H1 (cell line): ENCODE data around the gene DCDC2B. TPM values are rescaled to one million over a fixed set of nuclear protein-coding genes. Genes with fewer than 3 reads are reported as not detected.
A peak's percentile ranks its signal among the peaks of the same experiment; 100 is the strongest.

ENCODE experiments used
- CTCF ChIA-PET: fragments of 300-600 bp; sonication (Branson Sonifier 250); formaldehyde crosslinking; loops from one replicate; lab custom pipeline; 2021; ENCODE audit not compliant: partially characterized antibody; lab: Charles Lee
- POLR2A ChIA-PET: fragments of 300-600 bp; sonication (Branson Sonifier 250); formaldehyde crosslinking; loops from one replicate; lab custom pipeline; 2021; ENCODE audit warnings: inconsistent platforms; ENCODE audit not compliant: partially characterized antibody; lab: Charles Lee
- DNase-seq, 2 experiments: peaks; one replicate each; pipeline versions ENCODE4 v3.0.0 to v3.0.0-alpha.2; 2010 to 2022; ENCODE audit warnings: low spot score in 2 of 2, low read depth in 1 of 2, mixed read lengths in 1 of 2
- FAIRE-seq: peaks from 2 replicates; lab custom pipeline; 2011; peaks lifted over from hg19 to GRCh38; lab: Jason Lieb, UNC
- H2AFZ ChIP-seq: 2 replicates; pipeline ENCODE4 v1.8.1; 2012; ENCODE audit warnings: low read length, inconsistent platforms
- H2AK5ac ChIP-seq: 2 replicates; pipeline ENCODE4 v1.6.1; 2013; ENCODE audit warnings: low read depth, low read length
- H2BK120ac ChIP-seq: replicated peaks from 2 replicates; pipeline ENCODE3; 2013; ENCODE audit warnings: low read depth, low read length, inconsistent platforms
- H2BK12ac ChIP-seq: 2 replicates; pipeline ENCODE4 v1.6.1; 2013; ENCODE audit warnings: low read depth, low read length
- H2BK15ac ChIP-seq: 2 replicates; pipeline ENCODE4 v1.6.1; 2013; ENCODE audit warnings: low read length
- H2BK20ac ChIP-seq: 2 replicates; pipeline ENCODE4 v1.6.1; 2013; ENCODE audit warnings: low read length
- H2BK5ac ChIP-seq: 2 replicates; pipeline ENCODE4 v1.6.1; 2013; ENCODE audit warnings: low read depth, low read length
- H3K14ac ChIP-seq: 2 replicates; pipeline ENCODE4 v1.6.1; 2013; ENCODE audit warnings: inconsistent platforms; ENCODE audit not compliant: insufficient read length
- H3K18ac ChIP-seq: 2 replicates; pipeline ENCODE4 v1.6.1; 2013; ENCODE audit warnings: low read length; ENCODE audit errors: extremely low read depth
- H3K23ac ChIP-seq: 2 replicates; pipeline ENCODE4 v1.6.1; 2013; ENCODE audit warnings: inconsistent platforms; ENCODE audit not compliant: insufficient read length
- H3K23me2 ChIP-seq: 2 replicates; pipeline ENCODE4 v1.6.1; 2013; ENCODE audit warnings: low read depth, low read length
- H3K27ac ChIP-seq: 2 replicates; pipeline ENCODE4 v1.6.1; 2011; ENCODE audit warnings: low read depth, low read length, inconsistent platforms
- H3K27me3 ChIP-seq, 4 experiments: replicated peaks in 1 of 4; 1 replicate in 1 of 4; 2 replicates in 3 of 4; pipeline versions ENCODE4 v1.6.1 to v1.8.1; 2011 to 2013; ENCODE audit warnings: low read length in 3 of 4, mild to moderate bottlenecking in 3 of 4, inconsistent platforms in 2 of 4, mixed read lengths in 2 of 4, moderate library complexity in 1 of 4; ENCODE audit not compliant: control insufficient read depth in 3 of 4, insufficient read depth in 3 of 4; ENCODE audit errors: extremely low read depth in 1 of 4
- H3K36me3 ChIP-seq, 4 experiments: 2 replicates each; pipeline versions ENCODE4 v1.6.1 to v1.8.1; 2011 to 2013; ENCODE audit warnings: mild to moderate bottlenecking in 4 of 4, low read length in 3 of 4, moderate library complexity in 2 of 4, control low read depth in 1 of 4, inconsistent platforms in 1 of 4; ENCODE audit not compliant: insufficient read depth in 4 of 4, control insufficient read depth in 2 of 4
- H3K4ac ChIP-seq: replicated peaks from 2 replicates; pipeline ENCODE3; 2013; ENCODE audit warnings: low read length, low read depth, mixed read lengths, inconsistent platforms; ENCODE audit not compliant: insufficient read length
- H3K4me1 ChIP-seq, 4 experiments: replicated peaks in 1 of 4; 1 replicate in 1 of 4; 2 replicates in 3 of 4; pipeline versions ENCODE4 v1.6.1 to v1.8.1; 2011 to 2013; ENCODE audit warnings: low read length in 3 of 4, inconsistent platforms in 2 of 4, mixed read lengths in 1 of 4; ENCODE audit not compliant: insufficient read depth in 4 of 4, control insufficient read depth in 3 of 4
- H3K4me2 ChIP-seq, 2 experiments: 2 replicates each; pipeline versions ENCODE4 v1.6.1 to v1.8.1; 2011 to 2013; ENCODE audit warnings: low read depth in 2 of 2, low read length in 2 of 2, control low read depth in 1 of 2, inconsistent platforms in 1 of 2, mild to moderate bottlenecking in 1 of 2; ENCODE audit not compliant: insufficient read depth in 1 of 2
- H3K4me3 ChIP-seq, 4 experiments: fragments of 200-600, 300-600 bp in 1 of 4; sonication (generic), shearing (Covaris generic), sonication (Bioruptor Twin) in 1 of 4; 2 replicates each; pipeline versions ENCODE4 v1.5.1 to v1.8.1; 2011 to 2016; ENCODE audit warnings: low read length in 4 of 4, low read depth in 3 of 4, control low read depth in 2 of 4, inconsistent platforms in 2 of 4, mild to moderate bottlenecking in 2 of 4, mixed read lengths in 1 of 4, moderate library complexity in 1 of 4; ENCODE audit not compliant: insufficient read depth in 2 of 4; ENCODE audit errors: extremely low read depth in 1 of 4
- H3K56ac ChIP-seq: replicated peaks from 2 replicates; pipeline ENCODE3; 2013; ENCODE audit warnings: low read depth, mild to moderate bottlenecking, mixed read lengths, low read length, inconsistent platforms; ENCODE audit not compliant: insufficient read length
- H3K79me1 ChIP-seq: 2 replicates; pipeline ENCODE4 v1.6.1; 2013; ENCODE audit warnings: low read depth, low read length, control low read depth
- H3K79me2 ChIP-seq, 2 experiments: 2 replicates each; pipeline versions ENCODE4 v1.6.1 to v1.8.1; 2012 to 2013; ENCODE audit warnings: low read length in 2 of 2, mild to moderate bottlenecking in 2 of 2, inconsistent platforms in 1 of 2; ENCODE audit not compliant: insufficient read depth in 2 of 2, control insufficient read depth in 1 of 2
- H3K9ac ChIP-seq, 4 experiments: replicated peaks in 1 of 4; 1 replicate in 1 of 4; 2 replicates in 3 of 4; pipeline versions ENCODE4 v1.6.1 to v1.8.1; 2011 to 2013; ENCODE audit warnings: low read depth in 3 of 4, low read length in 3 of 4, control low read depth in 2 of 4, mild to moderate bottlenecking in 2 of 4, moderate library complexity in 2 of 4, inconsistent platforms in 1 of 4; ENCODE audit errors: extremely low read depth in 1 of 4
- H3K9me3 ChIP-seq, 2 experiments: 2 replicates each; pipeline versions ENCODE4 v1.6.1 to v1.8.1; 2012 to 2013; ENCODE audit warnings: mild to moderate bottlenecking in 2 of 2, moderate library complexity in 2 of 2, control low read depth in 1 of 2, inconsistent platforms in 1 of 2, low read depth in 1 of 2, low read length in 1 of 2, mixed read lengths in 1 of 2; ENCODE audit not compliant: insufficient read depth in 2 of 2
- H4K20me1 ChIP-seq, 2 experiments: replicated peaks in 1 of 2; 2 replicates each; pipeline versions ENCODE3 to v1.8.1; 2011 to 2013; ENCODE audit warnings: inconsistent platforms in 2 of 2, low read length in 2 of 2, mild to moderate bottlenecking in 1 of 2; ENCODE audit not compliant: insufficient read depth in 2 of 2, control insufficient read depth in 1 of 2
- H4K5ac ChIP-seq: 2 replicates; pipeline ENCODE4 v1.6.1; 2013; ENCODE audit warnings: low read length, low read depth, mixed read lengths, inconsistent platforms; ENCODE audit not compliant: insufficient read length
- H4K8ac ChIP-seq: 2 replicates; pipeline ENCODE4 v1.8.0; 2013; ENCODE audit warnings: mild to moderate bottlenecking, moderate library complexity, low read length, inconsistent platforms; ENCODE audit not compliant: insufficient read depth; ENCODE audit errors: extremely low read depth
- H4K91ac ChIP-seq: replicated peaks from 2 replicates; pipeline ENCODE3; 2013; ENCODE audit warnings: low read length, mixed read lengths, inconsistent platforms; ENCODE audit not compliant: insufficient read length
- JUN ChIP-seq: IDR thresholded peaks from 2 replicates; pipeline ENCODE4 v1.6.1; 2011; ENCODE audit warnings: low read depth, mild to moderate bottlenecking, improper control_type of control experiment, low read length
- POLR2A ChIP-seq, 2 experiments: IDR thresholded peaks; 1 replicate in 1 of 2; 2 replicates in 1 of 2; pipeline ENCODE4 v1.6.1; 2011; ENCODE audit warnings: low read depth in 2 of 2, low read length in 2 of 2, mild to moderate bottlenecking in 2 of 2; ENCODE audit errors: control extremely low read depth in 1 of 2
- polyA plus RNA-seq, 7 experiments: library from polyadenylated mRNA; depleted of rRNA in 3 of 7; stranded (reverse) in 5 of 7; unstranded in 2 of 7; fragments of >200 nt in 5 of 7; fragments of 200-250 nt in 2 of 7; gene quantifications; 1 replicate in 5 of 7; 2 replicates in 1 of 7; 4 replicates in 1 of 7; pipeline versions ENCODE4 v1.2.1 to v1.2.3, GENCODE V29; 2011 to 2013; ENCODE audit warnings: missing spikeins in 2 of 7, mixed read lengths in 2 of 7
- total RNA-seq: library from RNA; stranded (reverse); fragmentation: NEBNext Ultra II Directional; extraction: Animal tissue kit (Norgen Biotek cat#: 25700); gene quantifications from 2 replicates; pipeline ENCODE4 v1.2.1, GENCODE V29; 2021

Gene DCDC2B
- total and polyA plus RNA-seq, 2 of the 8 experiments (the other 6 are each of a cell fraction or from before 2014, with no cell fraction given): not detected

DNA sequence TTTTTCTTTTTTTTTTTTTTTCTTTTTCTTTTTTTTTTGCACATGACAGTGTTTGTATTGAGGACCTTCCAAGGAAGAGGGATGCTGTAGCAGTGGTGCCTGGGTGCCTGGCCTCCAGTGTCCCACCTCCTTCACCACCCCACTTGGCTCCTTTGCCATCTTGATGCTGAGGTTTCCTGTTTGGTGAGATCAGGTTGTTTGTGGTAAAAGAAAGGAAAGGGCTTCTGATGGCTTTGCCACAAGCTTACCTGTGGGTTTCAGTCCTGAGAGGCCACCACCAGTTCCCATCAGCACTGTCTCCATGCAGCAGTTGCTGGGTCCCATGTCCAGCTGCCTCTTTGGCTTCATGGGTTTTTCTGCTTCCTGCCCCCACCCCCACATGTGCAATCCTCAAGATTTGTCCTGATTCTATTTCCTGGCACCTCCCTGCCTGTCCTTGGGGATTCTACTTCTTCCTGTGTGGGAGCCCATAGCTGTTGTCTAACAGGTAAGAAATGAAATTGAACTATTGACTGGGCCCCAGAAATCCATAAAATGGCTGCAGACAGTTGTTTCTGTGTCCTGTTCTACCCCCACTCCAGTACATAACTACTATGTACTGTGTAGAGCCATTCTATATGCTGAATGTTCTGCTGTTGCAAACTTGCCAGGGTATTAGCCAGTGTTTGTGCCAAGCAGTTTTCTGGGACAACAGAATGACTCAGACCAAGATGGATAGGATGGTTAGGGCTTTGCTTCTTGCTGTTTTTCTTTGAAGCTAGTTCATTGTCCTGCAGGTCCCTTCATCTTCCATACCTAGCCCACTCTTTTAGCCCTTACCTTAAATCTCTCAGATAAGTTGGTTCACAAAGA is 12.7 kb upstream of the DCDC2B start:
- H3K56ac ChIP-seq: no peak overlapping the region
- CTCF ChIA-PET: interaction anchor here (0.6 to 2.4 kb wide), 3 partner anchors 11 to 156 kb away, joined by 3 to 16 read pairs (median 3); no protein-coding TSS in a partner anchor
- no peak overlapping the region for H2BK5ac ChIP-seq
- H4K5ac ChIP-seq: no peak overlapping the region
- H3K4me1 ChIP-seq: peaks cover 10 to 18% (median 12%) of the 10 kb centered on the region in 4 experiments
- H3K36me3 ChIP-seq: peaks cover 41 to 65% (median 55%) of the 10 kb centered on the region in 4 experiments; a peak in 7 of 8 replicates
- POLR2A ChIA-PET: interaction anchor here (0.9 to 21.3 kb wide), 9 partner anchors 12 to 166 kb away, joined by 3 to 332 read pairs (median 5); partner anchors contain the start of genes DCDC2B, FAM229A, IQCC and MARCKSL1
- no peak overlapping the region for H3K4me3 ChIP-seq
- H3K23ac ChIP-seq: no peak overlapping the region
- H3K27ac ChIP-seq: no peak overlapping the region
- no peaks in the 10 kb centered on the region for H3K9me3 ChIP-seq
- DNase-seq: no peak
- H3K4ac ChIP-seq: no peak overlapping the region
- peaks cover 10 to 12% of the 10 kb centered on the region in 2 experiments for H4K20me1 ChIP-seq
- H3K4me2 ChIP-seq: no peak overlapping the region
- no peak overlapping the region for H2BK20ac ChIP-seq
- TF ChIP-seq POLR2A (IDR thresholded peaks at IDR 0.05; ENCODE audit: control extremely low read depth in 1 of 2, low read depth in 2 of 2, low read length in 2 of 2) (0 out of 3 replicates have a peak, but pooled peaks of 1 of the 2 experiments have one; percentile 8), JUN (no peak)
- no peaks in the 10 kb centered on the region for H3K79me2 ChIP-seq
- no peak for FAIRE-seq
- no peak overlapping the region for H3K18ac ChIP-seq
- no peak overlapping the region for H3K14ac ChIP-seq
- no peak overlapping the region for H3K9ac ChIP-seq
- no peak overlapping the region for H2AFZ ChIP-seq
- H2BK12ac ChIP-seq: no peak overlapping the region
- no peak overlapping the region for H4K91ac ChIP-seq
- no peaks in the 10 kb centered on the region for H3K27me3 ChIP-seq
- no peak overlapping the region for H4K8ac ChIP-seq
- no peak overlapping the region for H2BK120ac ChIP-seq
- H3K79me1 ChIP-seq: 0 out of 2 replicates have a peak, but pooled peaks cover 3% of the 10 kb centered on the region
- H3K23me2 ChIP-seq: peaks cover 7% of the 10 kb centered on the region; the same call in 1 of the 2 replicates
- H2BK15ac ChIP-seq: no peak overlapping the region
- no peak overlapping the region for H2AK5ac ChIP-seq
